Gastroesophageal sphincter (tissue), 4 donors: ENCODE data around the gene ART5. TPM values are rescaled to one million over a fixed set of nuclear protein-coding genes. Genes with fewer than 3 reads are reported as not detected.
"Not testable (repeated sequence)": the region's sequence is repeated elsewhere in the genome, so short reads cannot be mapped to it uniquely, and the experiment has no call there.

ENCODE experiments used
- ATAC-seq: fragments of 150-250 bp; one replicate; pipeline ENCODE4 v1.9.1; 2016; ENCODE audit warnings: mild to moderate bottlenecking, moderate library complexity
- H3K27ac ChIP-seq, 4 donors: fragments of 200-600 bp; sonication (generic) in 3 of 4; 1 replicate in 3 of 4; 2 replicates in 1 of 4; pipeline ENCODE4 v1.5.1; 2016 to 2019
- H3K27me3 ChIP-seq: fragments of 200-600 bp; sonication (generic); one replicate; pipeline ENCODE4 v1.5.1; 2019
- H3K36me3 ChIP-seq, 2 donors: fragments of 200-600 bp; sonication (generic); one replicate each; pipeline ENCODE4 v1.5.1; 2019; ENCODE audit warnings: control low read depth in 1 of 2
- H3K4me1 ChIP-seq, 3 donors: fragments of 200-600 bp; sonication (generic); 1 replicate in 2 of 3; 2 replicates in 1 of 3; pipeline ENCODE4 v1.5.1; 2016 to 2019; ENCODE audit warnings: control low read depth in 2 of 3
- H3K4me3 ChIP-seq, 2 donors: fragments of 200-600 bp; sonication (generic); one replicate each; pipeline ENCODE4 v1.5.1; 2019; ENCODE audit warnings: mild to moderate bottlenecking in 1 of 2, moderate library complexity in 1 of 2
- H3K9me3 ChIP-seq, 3 donors: fragments of 200-600 bp; sonication (generic); one replicate each; pipeline ENCODE4 v1.5.1; 2017 to 2019; ENCODE audit warnings: control low read depth in 2 of 3
- CTCF ChIP-seq, 4 experiments: fragments of 200-600 bp in 2 of 4; fragments of 450-650 bp in 2 of 4; sonication (generic) in 1 of 4; IDR thresholded peaks; one replicate each; pipeline ENCODE4 v1.5.1; 2017 to 2019; ENCODE audit warnings: antibody characterized with exemption in 4 of 4, mild to moderate bottlenecking in 2 of 4, moderate library complexity in 2 of 4
- EP300 ChIP-seq: sonication (generic); formaldehyde crosslinking; IDR thresholded peaks from one replicate; pipeline ENCODE4 v1.6.1; 2017; ENCODE audit warnings: antibody characterized with exemption, mild to moderate bottlenecking
- POLR2A ChIP-seq, 2 donors: fragments of 450-650 bp; IDR thresholded peaks; one replicate each; pipeline ENCODE4 v1.6.1; 2017; ENCODE audit warnings: antibody characterized with exemption in 2 of 2, mild to moderate bottlenecking in 2 of 2, moderate library complexity in 1 of 2
- POLR2AphosphoS5 ChIP-seq: sonication (generic); formaldehyde crosslinking; IDR thresholded peaks from one replicate; pipeline ENCODE4 v1.6.1; 2017; ENCODE audit warnings: antibody characterized with exemption
- WGBS, 2 donors: methylation state at CpG; one replicate each; pipeline ENCODE4 v1.1.5; 2018; ENCODE audit warnings: low coverage in 1 of 2; 5-methylcytosine and 5-hydroxymethylcytosine counted together
- total RNA-seq, 4 donors: library from RNA; depleted of rRNA; stranded (reverse); fragments of >200 nt; gene quantifications; one replicate each; pipeline ENCODE4 v1.1.0, GENCODE V29; 2016

The ART5 gene
- total RNA-seq, 4 donors from 2014 or later, result 0.27 TPM; not detected in 3

- Histone ChIP-seq H3K27me3 (no peaks in the 10 kb centered on the region), H3K36me3 (no peaks in the 10 kb centered on the region), H3K4me3 (no peak overlapping the region), H3K4me1 (no peaks in the 10 kb centered on the region), H3K9me3 (no peaks in the 10 kb centered on the region), H3K27ac (no peak overlapping the region)
- 80 to 93% methylated on average over 2 to 5 of the region's 5 CpGs for WGBS, 2 donors
- ATAC-seq, result no peak
- TF ChIP-seq EP300 (no peak), POLR2A (IDR thresholded peaks at IDR 0.05) (no peak), POLR2AphosphoS5 (no peak), CTCF (IDR thresholded peaks at IDR 0.05) (no peak)
Measured at GRCh38 chr11:3605771-3606203, 36.0 kb downstream of the ART5 start.

GRCh38 chr11:3605283-3605662, 36.5 kb downstream of the ART5 start:
- Histone ChIP-seq H3K4me1 (no peaks in the 10 kb centered on the region), H3K27me3 (no peaks in the 10 kb centered on the region), H3K4me3 (no peak overlapping the region), H3K9me3 (no peaks in the 10 kb centered on the region), H3K36me3 (no peaks in the 10 kb centered on the region), H3K27ac (no peak overlapping the region)
- 80 to 86% methylated on average over 2 to 3 of the region's 3 CpGs for WGBS, 2 donors
- TF ChIP-seq EP300 (no peak), POLR2A (IDR thresholded peaks at IDR 0.05) (no peak), CTCF (IDR thresholded peaks at IDR 0.05) (no peak), POLR2AphosphoS5 (no peak)
- no peak for ATAC-seq

GRCh38 chr11:3604167-3604566, 37.6 kb downstream of the ART5 start:
- no peak for ATAC-seq
- Histone ChIP-seq H3K36me3 (no peaks in the 10 kb centered on the region), H3K27ac (no peak overlapping the region), H3K4me3 (no peak overlapping the region), H3K4me1 (no peaks in the 10 kb centered on the region), H3K27me3 (no peaks in the 10 kb centered on the region), H3K9me3 (no peaks in the 10 kb centered on the region)
- WGBS, 2 donors, result 42 to 70% methylated on average over 2 of the region's 3 CpGs
- TF ChIP-seq POLR2AphosphoS5 (no peak), POLR2A (IDR thresholded peaks at IDR 0.05) (no peak), CTCF (IDR thresholded peaks at IDR 0.05) (no peak), EP300 (no peak)

- H3K4me1 ChIP-seq, ATAC-seq, H3K9me3 ChIP-seq, H3K27ac ChIP-seq, H3K4me3 ChIP-seq, H3K27me3 ChIP-seq, H3K36me3 ChIP-seq: not testable (repeated sequence)
- WGBS, 2 donors, result 58 to 71% methylated on average over 8 of the region's 10 CpGs
Measured at GRCh38 chr11:3600201-3600600, 41.6 kb downstream of the ART5 start.

- not testable (repeated sequence) for H3K27me3 ChIP-seq, ATAC-seq, H3K36me3 ChIP-seq, H3K4me1 ChIP-seq, H3K27ac ChIP-seq, H3K9me3 ChIP-seq, H3K4me3 ChIP-seq
- 77 to 84% methylated on average over 7 to 8 of the region's 15 CpGs for WGBS, 2 donors
Measured at GRCh38 chr11:3597743-3598142, 44.0 kb downstream of the ART5 start.

- H3K36me3 ChIP-seq, H3K4me3 ChIP-seq, H3K4me1 ChIP-seq, H3K27ac ChIP-seq, ATAC-seq: not testable (repeated sequence)
- peaks cover 12% of the 10 kb centered on the region for H3K27me3 ChIP-seq
- WGBS, 2 donors, result 97 to 100% methylated on average over 1 to 6 of the region's 24 CpGs
- H3K9me3 ChIP-seq, result peaks cover 0 to 13% (median 0%) of the 10 kb centered on the region in 3 donors
Measured at GRCh38 chr11:3591326-3591725, 50.5 kb downstream of the ART5 start.

- H3K27me3 ChIP-seq, result peaks cover 18% of the 10 kb centered on the region
- peaks cover 0 to 13% (median 0%) of the 10 kb centered on the region in 3 donors for H3K9me3 ChIP-seq
- 20% methylated on average over 1 of the region's 2 CpGs; no CpG with 5 or more reads in 1 of the 2 donors for WGBS, 2 donors
- not testable (repeated sequence) for H3K4me3 ChIP-seq, H3K36me3 ChIP-seq, H3K27ac ChIP-seq, H3K4me1 ChIP-seq, ATAC-seq
Measured at GRCh38 chr11:3590193-3590592, 51.6 kb downstream of the ART5 start.

- H3K4me1 ChIP-seq, H3K4me3 ChIP-seq, ATAC-seq, H3K27ac ChIP-seq, H3K36me3 ChIP-seq: not testable (repeated sequence)
- no CpG with 5 or more reads among the region's 11 CpGs for WGBS, 2 donors
- peaks cover 0 to 13% (median 0%) of the 10 kb centered on the region in 3 donors for H3K9me3 ChIP-seq
- peaks cover 24% of the 10 kb centered on the region for H3K27me3 ChIP-seq
Measured at GRCh38 chr11:3588776-3589175, 53.0 kb downstream of the ART5 start.
